SIG-M5 (cell line): Measurements from ENCODE around the gene SLC15A3.
"Not testable (repeated sequence)": the region's sequence is repeated elsewhere in the genome, so short reads cannot be mapped to it uniquely, and the experiment has no call there.

Experiments used
- DNase-seq: peaks from one replicate; lab custom pipeline; 2025; lab: John Stamatoyannopoulos, UW

Gene SLC15A3

DNA sequence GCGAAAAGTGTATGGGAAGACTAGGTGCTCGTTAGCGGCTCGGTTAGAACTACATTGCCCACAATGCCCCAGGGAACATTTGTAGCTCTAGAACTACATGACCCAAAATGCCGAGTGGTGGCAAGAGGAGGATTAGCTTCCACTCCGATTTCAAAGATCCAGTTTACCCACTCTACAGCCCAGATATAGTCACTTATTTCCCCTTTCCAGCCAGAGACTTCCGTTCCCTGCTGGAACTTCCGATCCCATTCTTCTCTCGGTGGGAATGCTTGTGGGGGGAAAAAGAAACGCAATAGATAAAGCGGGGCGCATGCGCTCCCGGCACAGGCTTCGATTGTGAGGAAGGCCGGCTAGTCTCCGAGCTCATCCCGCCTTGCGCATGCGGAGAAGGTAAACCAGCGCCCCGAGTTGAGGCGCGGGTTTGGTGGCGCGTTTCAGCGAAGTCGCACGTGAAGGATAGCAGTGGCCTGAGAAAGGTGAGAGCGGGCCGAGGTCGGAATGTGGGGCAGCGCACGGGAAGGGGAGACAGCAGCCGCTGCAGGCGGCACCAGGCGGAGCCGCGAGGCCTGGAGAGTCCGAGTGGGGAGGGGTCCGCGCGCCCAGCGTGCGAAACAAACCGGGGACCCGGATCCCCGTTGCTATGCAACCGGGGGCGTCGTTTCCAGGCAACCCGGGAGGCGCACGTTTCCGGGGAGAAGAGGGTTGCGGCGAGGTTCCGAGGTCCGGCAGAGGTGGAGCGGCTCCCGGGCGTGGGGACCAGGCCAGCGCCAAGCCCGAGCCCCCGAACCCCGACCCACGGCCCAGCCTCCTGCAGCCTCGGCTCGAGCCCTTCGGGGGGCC lies 38.0 kb downstream of the SLC15A3 start, which contains the start of gene TMEM109:
TSS of gene TMEM109 (plus strand) at position 366 of the 840 bp plus-strand sequence. CDS start 5,536 bp downstream, outside the sequence.
- peak; percentile 32 for DNase-seq

DNA sequence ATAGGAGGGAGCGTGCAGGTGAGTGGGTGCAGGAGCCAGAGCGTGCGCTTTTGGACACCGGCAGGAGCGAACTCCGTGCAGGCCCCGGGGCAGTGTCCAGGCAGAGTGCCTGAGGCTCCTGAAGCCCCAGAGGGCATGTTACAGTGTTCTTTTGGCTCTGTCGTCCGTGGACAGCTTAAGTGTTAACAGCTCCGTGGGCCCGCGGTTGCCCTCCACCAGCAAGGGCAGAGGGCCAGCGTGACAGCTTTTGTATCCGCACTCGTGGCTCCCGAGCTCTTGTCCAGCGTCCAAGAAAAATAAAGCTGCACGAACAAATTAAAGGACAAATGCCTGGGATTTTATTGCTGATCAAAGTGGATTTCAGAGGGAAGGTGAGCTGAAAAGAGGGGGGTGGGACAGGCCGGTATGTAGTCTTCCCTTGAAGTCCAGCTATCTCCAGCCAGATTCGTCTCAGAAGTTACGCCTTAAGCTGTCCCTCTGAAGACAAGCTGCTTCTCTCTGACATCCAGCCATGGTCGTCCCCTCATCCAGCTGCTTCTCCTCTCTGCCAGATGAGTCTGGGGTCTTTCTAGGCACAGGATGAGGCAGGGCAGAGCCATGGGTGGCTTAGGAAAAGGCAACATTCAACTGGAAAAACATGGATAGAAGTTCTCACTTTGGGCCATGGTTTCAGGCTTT lies 39.0 kb downstream of the SLC15A3 start:
- no peak for DNase-seq

GRCh38 chr11:60912223-60912850 lies 39.6 kb downstream of the SLC15A3 start:
- no peak for DNase-seq

GRCh38 chr11:60910711-60911380 lies 41.1 kb downstream of the SLC15A3 start:
- no peak for DNase-seq

DNA sequence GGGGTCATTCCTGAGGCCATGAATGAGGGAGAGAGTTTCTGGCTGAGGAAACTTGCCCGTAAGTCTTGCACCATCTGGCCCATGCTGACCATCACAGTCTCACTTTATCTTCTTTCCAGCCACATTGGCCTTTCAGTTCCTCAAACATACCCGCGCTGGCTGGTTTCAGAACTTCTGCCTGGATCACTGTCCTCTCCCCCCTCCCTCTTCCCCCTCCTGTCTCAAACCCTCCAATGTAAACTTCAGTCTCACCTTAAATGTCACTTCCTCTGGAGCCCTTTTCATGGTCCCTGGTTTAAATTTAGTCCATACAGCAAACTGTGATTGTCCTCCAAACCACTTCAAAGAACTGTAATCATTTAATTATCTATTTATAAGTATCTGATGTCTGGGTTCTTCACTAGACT lies 41.7 kb downstream of the SLC15A3 start:
- no peak for DNase-seq

- not testable (repeated sequence) for DNase-seq
Observed at GRCh38 chr11:60909680-60910280, 42.2 kb downstream of the SLC15A3 start.

DNA sequence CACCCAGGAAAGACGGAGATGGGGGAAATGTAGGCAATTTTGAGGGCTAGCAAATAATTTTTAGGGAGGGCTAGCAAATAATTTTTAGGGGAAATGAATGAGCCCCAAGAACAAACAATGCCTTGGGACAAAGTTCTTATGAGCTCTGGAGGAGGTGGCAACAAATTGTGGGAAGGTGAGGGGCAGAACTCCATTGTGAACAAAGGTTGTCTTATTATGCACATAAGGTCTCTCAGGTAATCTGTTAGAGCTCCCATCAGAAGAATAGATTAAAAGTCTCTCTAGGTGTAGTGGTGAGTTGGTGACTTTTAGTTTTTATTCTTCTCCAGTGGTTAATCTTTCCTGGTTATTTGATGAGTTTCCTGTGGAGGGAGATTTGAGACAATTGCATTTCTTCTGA lies 43.2 kb downstream of the SLC15A3 start:
- DNase-seq: no peak

- peak; percentile 82 for DNase-seq
Observed at GRCh38 chr11:60906132-60906972, 45.6 kb downstream of the SLC15A3 start, which contains the start of gene PRPF19. Gene PRPF19 (minus strand): TSS chr11:60906585. CDS start chr11:60906382, 203 bp downstream.

- DNase-seq: no peak
Observed at GRCh38 chr11:60905551-60906113, 46.3 kb downstream of the SLC15A3 start.

DNA sequence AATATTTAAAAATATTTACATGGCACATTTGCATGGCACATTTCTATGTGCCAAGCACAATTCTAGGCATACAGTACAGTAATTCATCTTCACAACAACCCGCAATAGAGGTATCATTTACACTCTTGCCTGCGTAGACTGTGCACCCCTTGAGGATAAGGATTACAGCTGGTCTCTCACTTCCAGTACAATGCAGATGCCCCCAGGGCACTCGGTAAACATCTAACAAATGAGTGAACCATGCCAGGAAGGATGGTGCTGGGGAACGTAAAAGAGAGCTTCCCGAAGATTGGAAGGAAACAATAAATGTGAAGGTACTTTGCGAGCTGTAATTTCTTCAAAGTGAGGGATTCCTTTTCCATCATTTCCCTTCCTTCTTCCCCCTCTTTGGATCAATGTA lies 46.9 kb downstream of the SLC15A3 start:
- DNase-seq: no peak

DNA sequence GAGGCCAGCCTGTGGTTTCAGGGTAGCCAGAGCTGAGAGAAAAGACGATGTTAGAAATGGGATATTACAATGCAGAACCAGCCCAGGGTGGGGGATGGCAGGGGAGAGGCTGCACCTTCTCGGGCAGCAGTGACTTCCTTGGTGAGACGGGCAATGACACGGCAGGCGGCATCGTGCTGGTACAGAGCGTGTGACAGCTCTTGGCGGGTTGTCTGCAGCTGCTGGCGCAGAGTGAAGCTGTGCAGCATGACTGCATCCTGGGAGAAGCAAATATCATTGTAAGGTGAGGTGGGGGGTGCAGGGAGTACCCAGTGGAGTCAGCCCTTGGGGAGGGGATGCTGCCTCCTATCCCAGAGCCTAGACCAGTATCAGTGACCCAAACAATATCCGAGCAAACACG lies 49.4 kb downstream of the SLC15A3 start:
- DNase-seq: no peak

DNA sequence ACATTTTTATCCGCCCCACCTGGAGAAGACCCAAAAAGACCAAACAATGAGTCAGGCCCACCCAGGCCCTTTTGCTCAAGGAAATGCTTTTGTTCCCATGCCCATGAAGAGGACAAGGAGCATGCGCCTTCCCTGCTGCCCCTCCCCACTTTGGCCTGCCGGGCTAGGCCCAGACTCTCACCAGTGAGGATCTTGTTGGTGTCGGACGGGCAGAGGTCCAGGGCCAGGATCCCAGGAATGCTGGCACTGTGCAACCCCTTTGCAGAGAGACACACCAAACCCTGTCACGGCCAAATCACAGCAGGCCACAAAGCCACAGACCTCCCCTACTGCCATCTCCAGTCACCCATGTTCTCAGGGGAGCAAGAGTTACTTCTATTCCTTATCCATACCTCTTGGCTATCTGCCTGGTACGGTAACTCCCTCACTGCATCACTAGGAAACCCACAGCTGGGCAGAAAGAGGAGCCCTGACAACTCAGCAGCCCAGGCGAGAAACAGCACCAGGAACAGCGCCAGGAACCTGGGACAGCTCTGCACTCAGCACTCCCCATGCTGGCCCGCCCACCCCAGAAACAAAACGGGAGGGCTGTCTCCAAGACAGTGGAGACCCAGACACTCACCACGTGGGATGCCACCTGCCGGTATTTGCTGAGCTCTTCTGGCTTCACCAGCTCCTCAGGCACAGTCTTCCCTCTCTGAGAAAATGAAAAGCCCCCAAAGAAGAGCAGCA lies 51.1 kb downstream of the SLC15A3 start:
- no peak for DNase-seq

- DNase-seq: no peak
Observed at GRCh38 chr11:60899977-60900376, 52.0 kb downstream of the SLC15A3 start.

- no peak for DNase-seq
Observed at GRCh38 chr11:60899046-60899936, 52.7 kb downstream of the SLC15A3 start.

DNA sequence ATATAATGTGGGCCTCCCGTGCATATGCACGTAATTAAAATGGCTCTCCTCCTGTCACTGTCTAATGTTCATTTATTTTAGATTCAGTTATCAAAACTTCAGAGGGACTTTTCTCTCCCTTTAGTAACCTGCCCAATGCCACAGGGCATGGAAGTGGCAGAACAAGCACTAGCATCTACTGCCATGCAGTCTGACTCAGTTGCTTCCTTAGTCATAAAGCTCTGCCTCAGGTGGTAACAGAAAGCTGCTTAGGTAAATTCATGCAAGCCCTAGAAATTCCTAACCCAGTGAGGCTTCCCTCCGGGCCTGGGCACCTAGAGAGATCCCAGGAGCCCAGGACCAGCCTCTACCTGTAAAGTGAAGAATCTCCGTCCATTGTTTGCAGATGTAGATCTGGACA lies 54.5 kb downstream of the SLC15A3 start:
- DNase-seq: no peak

GRCh38 chr11:60895687-60896086 lies 56.3 kb downstream of the SLC15A3 start:
- DNase-seq: no peak

GRCh38 chr11:60891103-60891741 lies 60.8 kb downstream of the SLC15A3 start:
- no peak for DNase-seq

DNA sequence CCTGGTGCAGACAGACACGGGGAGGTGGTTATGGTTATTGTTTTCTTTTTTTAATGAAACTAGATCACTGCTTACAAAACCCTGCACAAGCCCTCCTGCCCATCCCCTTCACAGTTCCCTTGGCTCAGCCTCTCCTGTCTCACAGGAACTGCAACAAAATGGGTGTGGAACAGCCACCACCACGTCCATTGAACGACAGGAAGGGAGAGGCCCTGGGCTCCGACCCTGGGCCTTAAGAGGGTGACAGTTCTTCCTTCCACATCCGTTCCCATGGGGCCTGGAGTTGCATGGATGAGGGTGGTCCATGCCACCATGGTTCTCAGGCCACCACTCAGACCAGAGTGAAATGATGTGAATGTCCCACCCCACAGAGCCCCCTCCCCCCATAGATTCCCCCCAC lies 61.3 kb downstream of the SLC15A3 start:
- no peak for DNase-seq
